Measurements from ENCODE around the gene PIANP.

Gene PIANP

GRCh38 chr12:6696690-6697583, 3.7 kb downstream of the PIANP start:
- no peak overlapping the region for H3K4me3 ChIP-seq (replicated peaks; ENCODE audit: low read depth, low read length)
- no peak for DNase-seq (ENCODE audit: extremely low read depth, low read depth)
- no peak for TF ChIP-seq CTCF (IDR thresholded peaks at IDR 0.05; ENCODE audit: low read depth, low read length, missing control alignments)

DNA sequence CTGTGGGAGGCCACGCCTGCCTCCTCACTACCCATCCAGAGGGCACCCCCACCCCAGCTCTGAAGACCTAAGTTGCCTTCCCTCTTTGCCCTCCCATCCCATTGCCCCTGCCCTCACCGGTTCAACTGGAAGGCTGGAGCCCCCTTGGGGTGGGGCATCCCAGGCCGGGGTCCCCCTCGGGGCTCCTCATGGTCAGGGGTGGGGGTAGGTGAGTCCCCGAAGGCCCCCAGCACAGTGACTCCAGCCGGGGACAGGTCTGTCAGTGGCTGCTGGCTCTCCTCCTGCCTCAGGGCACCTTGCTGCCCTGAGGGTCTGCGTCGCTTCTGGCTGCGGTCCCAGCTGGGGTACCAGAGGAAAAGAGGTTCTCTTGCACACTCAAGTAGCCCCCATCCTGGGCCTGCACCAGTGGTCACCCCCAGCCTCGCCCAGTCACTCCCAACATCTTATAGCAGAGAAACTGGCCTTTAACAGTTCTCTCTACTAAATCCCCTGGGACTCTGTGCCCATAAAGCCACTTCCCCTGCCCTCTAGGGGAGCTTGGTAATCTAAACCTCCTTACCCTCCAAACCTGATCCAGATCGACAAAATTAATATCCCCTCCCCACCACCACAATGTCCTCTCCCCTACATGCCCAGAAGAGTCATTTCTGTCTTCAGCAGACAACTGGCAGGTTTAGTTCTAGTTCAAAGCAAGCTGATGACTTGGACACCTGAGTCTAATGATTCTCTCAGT, 5.1 kb downstream of the PIANP start:
- DNase-seq (ENCODE audit: extremely low read depth, low read depth): no peak
- no peak for TF ChIP-seq CTCF (IDR thresholded peaks at IDR 0.05; ENCODE audit: low read depth, low read length, missing control alignments)
- H3K4me3 ChIP-seq (replicated peaks; ENCODE audit: low read depth, low read length): no peak overlapping the region

- no peak for DNase-seq (ENCODE audit: extremely low read depth, low read depth)
- TF ChIP-seq CTCF (IDR thresholded peaks at IDR 0.05; ENCODE audit: low read depth, low read length, missing control alignments): no peak
- H3K4me3 ChIP-seq (replicated peaks; ENCODE audit: low read depth, low read length): no peak overlapping the region
Observed at GRCh38 chr12:6694701-6695100, 5.9 kb downstream of the PIANP start.

GRCh38 chr12:6693832-6694355, 6.7 kb downstream of the PIANP start:
- TF ChIP-seq CTCF (IDR thresholded peaks at IDR 0.05; ENCODE audit: low read depth, low read length, missing control alignments): no peak
- no peak for DNase-seq (ENCODE audit: extremely low read depth, low read depth)
- H3K4me3 ChIP-seq (replicated peaks; ENCODE audit: low read depth, low read length): no peak overlapping the region

GRCh38 chr12:6692888-6693287, 7.7 kb downstream of the PIANP start:
- TF ChIP-seq CTCF (IDR thresholded peaks at IDR 0.05; ENCODE audit: low read depth, low read length, missing control alignments): no peak
- no peak overlapping the region for H3K4me3 ChIP-seq (replicated peaks; ENCODE audit: low read depth, low read length)
- DNase-seq (ENCODE audit: extremely low read depth, low read depth): no peak

GRCh38 chr12:6691473-6691872, 9.1 kb downstream of the PIANP start:
- no peak for DNase-seq (ENCODE audit: extremely low read depth, low read depth)
- no peak overlapping the region for H3K4me3 ChIP-seq (replicated peaks; ENCODE audit: low read depth, low read length)
- no peak for TF ChIP-seq CTCF (IDR thresholded peaks at IDR 0.05; ENCODE audit: low read depth, low read length, missing control alignments)

All from HFF-Myc (cell line).